Right cardiac atrium (tissue), 5 donors: ENCODE measurements around the gene GP9. TPM values are rescaled to one million over a fixed set of nuclear protein-coding genes. Genes with fewer than 3 reads are reported as not detected.

ENCODE experiments used
- ATAC-seq, 2 donors: fragments of 200-7000 bp; cut with Tn5 transposase; one replicate each; pipeline versions ENCODE4 v1.8.0 to v1.9.1; 2020; ENCODE audit warnings: moderate library complexity in 2 of 2, mild to moderate bottlenecking in 1 of 2
- DNase-seq, 3 donors: peaks; one replicate each; pipeline ENCODE4 v3.0.0-alpha.2; 2020
- H3K27ac ChIP-seq: one replicate; pipeline ENCODE4 v1.5.1; 2013; ENCODE audit warnings: mild to moderate bottlenecking, low read length, control low read depth, moderate library complexity
- H3K27me3 ChIP-seq: one replicate; pipeline ENCODE4 v1.6.1; 2013; ENCODE audit not compliant: control insufficient read depth, insufficient read depth
- H3K4me1 ChIP-seq: one replicate; pipeline ENCODE4 v1.6.1; 2013; ENCODE audit warnings: low read length; ENCODE audit not compliant: control insufficient read depth, insufficient read depth
- H3K4me3 ChIP-seq: one replicate; pipeline ENCODE4 v1.5.1; 2013; ENCODE audit warnings: low read length, control low read depth
- H3K9me3 ChIP-seq: one replicate; pipeline ENCODE4 v1.6.1; 2013; ENCODE audit warnings: low read length; ENCODE audit not compliant: control insufficient read depth
- WGBS: extraction: QIAGEN DNeasy Blood & Tissue Kit; methylation state at CpG from one replicate; pipeline ENCODE4 v1.1.7; 2013; 5-methylcytosine and 5-hydroxymethylcytosine counted together
- intact Hi-C, 4 donors: fragments of 100-400 bp; cut with DNase I; formaldehyde crosslinking; loops; one replicate each; pipeline versions ENCODE4 v1.11.0 to v1.14.0; 2022 to 2023
- polyA plus RNA-seq: library from polyadenylated mRNA; stranded (reverse); fragments of 200-250 nt; gene quantifications from one replicate; pipeline ENCODE4 v1.2.3, GENCODE V29; 2013
- total RNA-seq, 4 donors: library from RNA; stranded (reverse); fragmentation: NEBNext Ultra II Directional; extraction: Animal tissue kit (Norgen Biotek cat#: 25700); gene quantifications; one replicate each; pipeline ENCODE4 v1.2.1, GENCODE V29; 2021
- donor health status: healthy with polysubstance abuse.
- donor health status: DM: no; HTN: yes; CAD: no.
- donor health status: DM: no; HTN: no; CAD: no.
- donor health status: DM: no; HTN: yes; CAD: no; lungs with severe emphysema.
- donor health status: DM: yes; HTN: yes; CAD: no.

GP9 gene
- total and polyA plus RNA-seq, 5 donors, result not detected

DNA sequence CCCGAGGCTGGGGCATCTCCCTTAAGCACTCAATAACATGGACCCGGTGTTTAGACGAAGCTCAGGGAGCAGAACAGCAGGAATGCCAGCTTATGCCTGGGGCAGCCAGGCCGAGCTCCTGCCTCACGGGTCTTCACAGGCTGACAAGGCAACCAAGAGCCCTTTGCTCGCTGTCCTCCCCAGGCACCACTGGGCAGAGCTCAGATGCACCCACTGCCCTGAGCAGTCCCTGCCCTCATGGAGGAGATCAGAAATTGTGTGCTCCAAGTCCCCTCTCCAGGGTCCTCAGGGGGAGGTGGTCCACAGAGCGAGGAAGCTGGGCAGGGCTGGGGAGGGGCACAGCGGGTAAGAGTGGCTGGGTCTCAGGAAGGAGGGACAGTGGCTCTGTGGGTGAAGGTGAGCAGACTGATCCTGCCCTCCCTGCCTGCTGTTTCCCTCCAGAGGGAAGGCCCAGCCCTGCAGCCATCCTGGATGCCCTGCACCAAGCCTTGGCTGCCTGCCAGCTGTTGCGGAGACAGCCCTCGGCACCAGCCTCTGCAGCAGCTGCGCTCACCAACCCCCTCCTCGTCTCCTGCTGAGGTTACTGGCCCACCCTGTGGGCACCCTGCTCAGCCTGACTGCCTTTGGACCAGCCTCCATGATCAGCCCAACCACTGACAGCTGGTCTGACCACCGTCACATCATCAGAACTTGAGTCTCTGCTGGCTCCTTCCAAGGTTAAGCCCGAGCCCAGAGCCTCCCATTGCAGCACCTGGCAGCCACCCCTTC lies 21.1 kb upstream of the GP9 start:
- intact Hi-C loops, result no loop called here

DNA sequence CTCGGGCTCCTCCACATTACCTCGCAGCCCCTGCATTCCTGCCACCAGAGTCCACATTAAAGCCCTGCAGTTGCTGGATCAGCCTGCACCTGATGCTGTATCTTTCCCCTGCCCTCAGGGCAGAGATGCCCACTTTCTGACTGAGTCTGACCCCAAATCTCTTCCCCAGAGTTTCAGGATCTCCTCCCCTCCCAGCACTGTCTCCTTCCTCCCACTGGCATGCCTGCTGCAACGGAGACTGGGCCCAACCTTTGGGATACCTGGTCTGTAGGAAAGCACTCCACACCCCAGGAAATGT lies 20.6 kb upstream of the GP9 start:
- ATAC-seq, result no peak
- H3K9me3 ChIP-seq, result no peaks in the 10 kb centered on the region
- no peaks in the 10 kb centered on the region for H3K4me1 ChIP-seq
- 73% methylated on average over 3 of the region's 3 CpGs for WGBS
- H3K27ac ChIP-seq, result no peak overlapping the region
- no peak overlapping the region for H3K4me3 ChIP-seq
- no peaks in the 10 kb centered on the region for H3K27me3 ChIP-seq
- intact Hi-C loops, result no loop called here
- DNase-seq, result peak in 1 of 3 donors; percentile 2

More for the DNA sequence above, 21.1 kb upstream of the GP9 start:
- DNase-seq (peak in 2 of 3 donors; percentile 21 to 77), ATAC-seq (peak; percentile 15 to 36)
- Histone ChIP-seq H3K27ac (no peak overlapping the region), H3K9me3 (no peaks in the 10 kb centered on the region), H3K27me3 (no peaks in the 10 kb centered on the region), H3K4me3 (no peak overlapping the region), H3K4me1 (no peaks in the 10 kb centered on the region)
- WGBS, result 66% methylated on average over 14 of the region's 14 CpGs

DNA sequence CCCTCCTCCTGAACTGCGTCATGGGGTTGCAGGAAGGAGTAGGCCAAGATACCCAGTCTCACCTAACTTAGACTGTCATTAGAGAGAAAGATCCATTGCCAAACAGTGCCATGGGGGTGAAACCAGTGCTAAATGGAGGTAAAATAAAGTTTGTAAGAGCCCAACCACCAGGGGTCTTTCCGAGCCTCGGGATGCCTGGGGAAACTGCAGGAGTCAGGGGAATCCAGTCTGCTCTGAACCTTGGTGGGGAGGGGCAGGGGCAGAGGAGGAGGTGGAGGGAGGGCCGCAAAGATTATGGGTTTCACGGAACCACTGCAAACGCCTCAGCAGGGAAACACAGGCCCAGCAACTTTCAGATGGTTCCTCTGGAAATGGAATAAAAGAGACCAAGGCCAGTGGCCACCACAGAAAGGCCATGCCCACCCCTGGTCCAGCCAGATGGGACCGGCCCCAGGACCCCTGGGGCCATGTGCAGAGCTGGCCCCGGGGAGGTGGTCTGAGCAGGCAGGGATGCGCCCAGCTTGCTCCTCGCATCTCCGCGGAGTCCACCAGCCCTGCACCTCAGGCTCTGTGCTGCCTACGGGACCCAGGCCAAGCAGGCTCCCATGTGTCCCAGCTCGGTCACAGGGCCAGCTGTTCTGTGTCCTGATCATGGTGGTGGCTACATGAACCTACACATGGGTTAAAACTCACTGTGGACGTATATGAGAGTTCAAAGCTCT lies 19.8 kb upstream of the GP9 start:
- no peaks in the 10 kb centered on the region for H3K27me3 ChIP-seq
- no peaks in the 10 kb centered on the region for H3K9me3 ChIP-seq
- no peak overlapping the region for H3K4me3 ChIP-seq
- ATAC-seq (peak in 1 of 2 donors; percentile 10), DNase-seq (peak in 1 of 3 donors; percentile 2)
- WGBS, result 83% methylated on average over 15 of the region's 15 CpGs
- no peak overlapping the region for H3K27ac ChIP-seq
- intact Hi-C loops, result no loop called here
- H3K4me1 ChIP-seq, result no peaks in the 10 kb centered on the region

DNA sequence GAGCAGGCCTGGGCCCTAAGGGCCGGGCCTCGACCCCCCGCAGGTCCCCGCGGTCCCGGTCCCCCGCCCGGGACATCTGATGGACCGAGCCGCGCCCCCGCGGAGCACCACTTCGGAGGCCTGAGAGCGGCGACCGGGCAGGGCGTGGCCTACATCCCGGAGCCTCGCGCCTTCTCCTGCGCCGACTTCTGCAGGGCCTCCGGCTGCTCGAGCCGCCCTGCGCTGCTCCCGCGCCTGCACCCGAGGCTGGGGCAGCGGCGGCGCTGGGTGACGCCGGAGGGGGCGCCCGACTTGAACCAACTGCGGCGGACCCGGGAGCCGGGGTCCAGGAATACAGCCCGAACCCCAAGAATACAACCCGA lies 14.9 kb upstream of the GP9 start:
- ATAC-seq (peak; percentile 79 to 85), DNase-seq (peak; percentile 57 to 83 (median 80))
- 3% methylated on average over 43 of the region's 43 CpGs for WGBS
- Histone ChIP-seq H3K27me3 (no peaks in the 10 kb centered on the region), H3K4me3 (peak overlapping the region; percentile 24), H3K4me1 (no peaks in the 10 kb centered on the region), H3K27ac (no peak overlapping the region), H3K9me3 (no peaks in the 10 kb centered on the region)
- intact Hi-C loops, result no loop called here

DNA sequence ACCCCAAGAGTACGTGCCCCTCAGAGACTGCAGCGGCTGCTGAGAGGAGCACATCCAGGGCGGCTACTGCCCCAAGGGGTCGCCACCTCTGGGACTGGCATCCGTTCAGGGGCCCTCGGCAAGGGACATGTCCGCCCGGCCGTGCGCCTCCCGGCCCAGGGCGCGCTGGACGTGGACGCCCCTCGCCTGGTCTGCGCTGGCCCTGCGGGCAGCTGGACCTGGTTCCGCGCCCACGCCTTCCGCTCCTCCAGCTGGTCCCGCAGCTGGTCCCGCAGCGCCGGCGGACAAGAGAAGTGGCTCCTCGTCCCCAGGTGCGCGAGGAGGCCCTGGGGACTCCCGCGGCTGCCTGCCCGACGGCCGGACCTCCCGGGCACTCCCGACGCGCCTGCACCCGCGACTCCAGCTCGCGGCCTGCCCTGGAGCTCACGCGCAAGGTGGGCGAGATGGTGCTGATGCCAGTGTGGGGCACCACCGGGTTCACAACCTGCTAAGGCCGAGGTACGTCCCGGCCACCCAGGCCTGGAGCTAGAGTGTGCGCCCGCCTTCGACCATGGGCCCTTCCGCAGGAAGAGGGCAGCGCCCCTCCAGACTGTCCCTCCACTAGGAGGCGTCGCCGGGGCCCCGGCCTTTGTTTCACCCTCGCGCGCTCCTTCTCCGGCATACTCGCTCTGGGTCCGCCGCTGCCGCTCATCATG lies 14.4 kb upstream of the GP9 start:
- intact Hi-C loops, result no loop called here
- WGBS, result 24% methylated on average over 67 of the region's 67 CpGs
- peak overlapping the region; percentile 24 for H3K4me3 ChIP-seq
- no peaks in the 10 kb centered on the region for H3K27me3 ChIP-seq
- DNase-seq (no peak), ATAC-seq (peak; percentile 39 to 42)
- no peak overlapping the region for H3K27ac ChIP-seq
- no peaks in the 10 kb centered on the region for H3K9me3 ChIP-seq
- H3K4me1 ChIP-seq, result no peaks in the 10 kb centered on the region

DNA sequence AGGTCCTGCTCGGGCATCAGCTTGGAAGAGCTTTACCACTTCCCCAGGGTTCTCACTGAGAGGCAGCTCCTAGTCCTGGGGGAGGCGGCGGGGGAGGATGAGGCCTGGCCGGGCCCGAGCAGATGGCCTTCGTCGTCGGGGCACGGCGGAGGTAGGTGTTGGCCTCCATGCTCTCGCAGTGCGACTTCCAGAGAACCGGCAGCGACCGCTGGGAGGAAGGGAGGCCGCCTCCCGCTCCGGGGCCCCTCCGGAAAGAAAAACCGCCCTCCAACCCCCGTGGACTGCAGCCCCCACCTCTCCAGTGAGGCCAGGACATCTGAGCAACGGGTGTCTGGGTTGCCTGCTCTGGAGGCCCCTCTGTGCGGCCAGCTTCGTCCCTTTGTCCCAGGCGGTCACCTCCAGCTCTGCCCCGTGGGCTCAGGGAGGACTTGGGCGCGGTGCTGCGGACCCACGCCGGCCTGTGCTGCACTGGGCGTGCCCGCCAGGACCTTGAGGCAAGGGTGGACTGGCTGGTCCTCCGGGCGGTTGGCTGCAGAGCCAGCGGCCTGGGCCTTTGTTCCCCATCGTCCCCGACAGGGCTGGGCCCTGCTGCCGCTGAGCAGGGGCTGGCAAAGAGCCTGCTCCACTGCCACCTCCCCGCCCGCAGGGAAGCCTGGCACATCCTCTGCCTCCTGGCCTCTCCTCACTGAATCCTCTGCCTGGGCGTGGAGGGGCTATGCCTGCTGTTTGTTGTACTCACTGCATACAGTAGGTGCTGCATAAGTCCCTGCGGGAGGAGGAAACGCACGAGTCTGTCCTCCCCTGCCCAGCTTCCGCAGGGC lies 13.6 kb upstream of the GP9 start:
- H3K4me1 ChIP-seq, result peaks cover 2% of the 10 kb centered on the region
- DNase-seq (no peak), ATAC-seq (peak; percentile 22)
- H3K4me3 ChIP-seq, result no peak overlapping the region
- H3K27me3 ChIP-seq, result no peaks in the 10 kb centered on the region
- no peak overlapping the region for H3K27ac ChIP-seq
- intact Hi-C loops, result no loop called here
- 89% methylated on average over 46 of the region's 46 CpGs for WGBS
- H3K9me3 ChIP-seq, result no peaks in the 10 kb centered on the region

DNA sequence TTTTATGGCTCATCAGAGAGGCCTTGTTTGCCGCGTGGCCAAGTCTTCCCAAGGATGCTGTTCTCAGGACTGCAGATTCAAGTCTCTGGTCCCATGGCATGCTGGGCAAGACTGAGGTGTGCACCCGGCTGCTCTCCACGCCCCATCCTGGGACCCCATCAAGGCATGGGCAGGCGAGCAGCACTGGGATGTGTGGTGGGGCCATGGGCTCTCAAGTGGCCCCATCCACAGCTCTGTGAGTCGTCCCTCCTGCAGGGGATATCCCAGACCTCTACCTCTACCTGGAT lies 13.1 kb upstream of the GP9 start:
- Histone ChIP-seq H3K27ac (no peak overlapping the region), H3K4me1 (peaks cover 3% of the 10 kb centered on the region), H3K4me3 (no peak overlapping the region), H3K9me3 (no peaks in the 10 kb centered on the region), H3K27me3 (no peaks in the 10 kb centered on the region)
- DNase-seq, result no peak
- intact Hi-C loops, result no loop called here
- WGBS, result 97% methylated on average over 6 of the region's 6 CpGs
- ATAC-seq, result no peak

DNA sequence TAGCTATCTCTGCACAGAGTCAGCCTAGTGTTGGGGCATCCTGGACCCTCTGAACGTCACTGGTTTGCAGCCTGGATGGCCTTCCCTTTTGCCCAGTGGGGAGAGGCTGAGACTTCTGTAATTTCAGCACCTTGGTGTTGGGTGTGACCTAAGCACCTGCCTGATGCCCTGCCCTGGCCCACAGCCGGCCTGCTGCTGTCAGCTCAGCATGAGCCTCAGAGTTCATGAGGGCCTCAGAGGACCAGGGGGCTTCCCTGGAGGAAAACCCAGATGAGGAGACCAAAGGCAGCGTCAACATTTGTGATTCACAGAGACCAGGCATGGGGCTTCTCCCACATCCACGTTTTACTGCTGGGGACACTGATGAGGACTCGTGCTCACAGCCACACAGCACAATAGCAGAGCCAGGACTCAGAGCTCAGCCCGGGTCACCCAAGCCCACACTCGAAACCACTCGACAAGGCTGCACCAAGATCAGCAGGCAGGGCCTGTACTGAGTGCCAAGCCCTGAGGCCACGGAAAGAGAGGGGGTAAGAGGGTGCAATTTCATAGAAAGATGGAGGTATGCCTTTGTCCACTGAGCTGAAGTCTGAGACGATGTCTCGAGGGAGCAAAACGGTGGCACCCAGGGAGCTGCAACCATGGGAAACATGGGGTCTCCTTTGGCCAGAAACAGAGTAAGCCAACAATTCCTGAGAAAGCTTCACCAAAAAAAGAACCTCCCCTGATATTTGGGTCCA lies 9.9 kb upstream of the GP9 start:
- Histone ChIP-seq H3K4me1 (peaks cover 3% of the 10 kb centered on the region), H3K27me3 (no peaks in the 10 kb centered on the region), H3K9me3 (no peaks in the 10 kb centered on the region), H3K27ac (no peak overlapping the region), H3K4me3 (no peak overlapping the region)
- DNase-seq (no peak), ATAC-seq (no peak)
- WGBS, result 91% methylated on average over 12 of the region's 12 CpGs
- intact Hi-C loops, result loop anchor here in 2 of 4 donors (5.0 to 10.0 kb wide), 2 partner anchors 194 to 197 kb away; partner anchors contain the start of gene COPG1 (in 2 of the 2)

DNA sequence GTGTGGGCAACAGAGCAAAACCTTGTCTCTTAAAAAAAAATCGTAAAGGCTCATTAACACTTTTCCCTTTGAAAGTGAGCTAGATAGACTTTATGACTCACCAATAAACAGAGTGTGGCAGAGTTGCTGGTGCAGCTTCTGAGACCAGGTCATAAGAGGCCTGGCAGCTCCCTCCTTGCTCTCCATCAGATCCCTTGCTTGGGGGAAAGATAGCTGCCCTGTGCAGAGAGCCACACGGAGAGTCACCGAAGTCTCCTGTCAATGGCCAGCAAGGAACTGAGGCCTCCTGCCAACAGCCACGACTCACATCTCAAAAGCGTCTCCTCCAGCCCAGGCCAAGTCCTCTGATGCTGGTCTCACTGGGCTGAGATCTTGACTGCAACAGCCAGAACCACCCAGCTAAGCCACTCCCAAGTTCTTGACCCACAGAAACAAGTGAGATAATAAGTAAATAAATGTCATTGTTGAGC lies 8.7 kb upstream of the GP9 start:
- peak overlapping the region; percentile 76 for H3K27ac ChIP-seq
- no peaks in the 10 kb centered on the region for H3K9me3 ChIP-seq
- ATAC-seq, result peak; percentile 66 to 67
- H3K4me1 ChIP-seq, result peaks cover 3% of the 10 kb centered on the region
- H3K4me3 ChIP-seq, result no peak overlapping the region
- H3K27me3 ChIP-seq, result no peaks in the 10 kb centered on the region
- peak; percentile 67 to 89 (median 80) for DNase-seq
- 33% methylated on average over 5 of the region's 5 CpGs for WGBS
- intact Hi-C loops, result loop anchor here in 2 of 4 donors (5.0 to 10.0 kb wide), 2 partner anchors 193 to 195 kb away; partner anchors contain the start of gene COPG1 (in 2 of the 2)

DNA sequence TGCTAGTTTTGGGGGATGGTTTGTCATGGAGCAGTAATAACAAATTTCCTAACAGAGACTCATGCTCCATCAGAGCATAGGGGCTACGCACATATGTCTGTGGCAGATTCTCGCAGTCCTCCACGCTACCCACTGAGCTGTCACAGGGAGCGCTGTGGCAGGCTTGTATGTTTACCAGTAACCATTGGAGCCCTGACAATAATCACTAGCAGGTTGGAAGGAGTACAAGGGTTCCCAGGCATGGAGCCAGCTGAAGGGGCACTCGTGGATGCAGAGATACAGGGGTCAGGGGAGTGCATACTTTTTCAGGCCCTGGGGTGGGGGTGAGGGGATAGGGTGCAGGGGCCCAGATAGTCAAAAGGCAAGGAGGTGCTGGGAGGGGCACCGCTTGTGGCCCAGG lies 7.9 kb upstream of the GP9 start:
- Histone ChIP-seq H3K4me1 (peaks cover 3% of the 10 kb centered on the region), H3K27ac (peak overlapping the region; percentile 90), H3K27me3 (no peaks in the 10 kb centered on the region), H3K4me3 (no peak overlapping the region), H3K9me3 (no peaks in the 10 kb centered on the region)
- ATAC-seq (peak; percentile 81 to 85), DNase-seq (peak; percentile 68 to 88 (median 87))
- WGBS, result 35% methylated on average over 6 of the region's 6 CpGs
- intact Hi-C loops, result loop anchor here in 2 of 4 donors (5.0 to 10.0 kb wide), 2 partner anchors 192 to 195 kb away; partner anchors contain the start of gene COPG1 (in 2 of the 2)
